ENCODE measurements around the gene GABPB1.

GRCh38 chr15:50341616-50342136 lies 13.3 kb downstream of the GABPB1 start:
- TF ChIP-seq CTCF (IDR thresholded peaks at IDR 0.05; ENCODE audit: low read length) (no peak), EZH2 (IDR thresholded peaks at IDR 0.05; ENCODE audit: borderline replicate concordance, low read length) (no peak)
